ENCODE measurements around the gene FAM210B.

The FAM210B gene

GRCh38 chr20:56359212-56360132, 698 bp downstream of the FAM210B start:
- Histone ChIP-seq H3K27ac (ENCODE audit: insufficient read depth, low read depth, low read length, poor library complexity, severe bottlenecking) (no peak overlapping the region), H3K36me3 (ENCODE audit: control insufficient read depth, insufficient read depth, low read length) (no peaks in the 10 kb centered on the region), H3K4me3 (ENCODE audit: insufficient read depth, low read depth, low read length) (peak overlapping the region; percentile 76), H3K27me3 (ENCODE audit: control insufficient read depth, insufficient read depth, low read length, poor library complexity, severe bottlenecking) (peaks cover 16% of the 10 kb centered on the region), H3K4me1 (ENCODE audit: control insufficient read depth, insufficient read depth, low read length) (peaks cover 18% of the 10 kb centered on the region), H3K9me3 (ENCODE audit: control insufficient read depth, low read length) (no peaks in the 10 kb centered on the region)
- WGBS, 2 experiments, result 23 to 24% methylated on average over 51 of the region's 51 CpGs

- no peaks in the 10 kb centered on the region for H3K9me3 ChIP-seq (ENCODE audit: control insufficient read depth, low read length)
- H3K4me3 ChIP-seq (ENCODE audit: insufficient read depth, low read depth, low read length), result peak overlapping the region; percentile 76
- H3K27me3 ChIP-seq (ENCODE audit: control insufficient read depth, insufficient read depth, low read length, poor library complexity, severe bottlenecking), result peaks cover 16% of the 10 kb centered on the region
- no peak overlapping the region for H3K27ac ChIP-seq (ENCODE audit: insufficient read depth, low read depth, low read length, poor library complexity, severe bottlenecking)
- WGBS, 2 experiments, result 59 to 63% methylated on average over 13 to 14 of the region's 14 CpGs
- H3K4me1 ChIP-seq (ENCODE audit: control insufficient read depth, insufficient read depth, low read length), result peaks cover 18% of the 10 kb centered on the region
- H3K36me3 ChIP-seq (ENCODE audit: control insufficient read depth, insufficient read depth, low read length), result no peaks in the 10 kb centered on the region
Observed at GRCh38 chr20:56360133-56360907, 1.5 kb downstream of the FAM210B start.

GRCh38 chr20:56360908-56361205, 2.1 kb downstream of the FAM210B start:
- WGBS, 2 experiments, result 35 to 42% methylated on average over 8 of the region's 8 CpGs
- H3K9me3 ChIP-seq (ENCODE audit: control insufficient read depth, low read length), result no peaks in the 10 kb centered on the region
- peaks cover 16% of the 10 kb centered on the region for H3K27me3 ChIP-seq (ENCODE audit: control insufficient read depth, insufficient read depth, low read length, poor library complexity, severe bottlenecking)
- H3K4me1 ChIP-seq (ENCODE audit: control insufficient read depth, insufficient read depth, low read length), result peaks cover 18% of the 10 kb centered on the region
- H3K4me3 ChIP-seq (ENCODE audit: insufficient read depth, low read depth, low read length), result no peak overlapping the region
- no peaks in the 10 kb centered on the region for H3K36me3 ChIP-seq (ENCODE audit: control insufficient read depth, insufficient read depth, low read length)
- no peak overlapping the region for H3K27ac ChIP-seq (ENCODE audit: insufficient read depth, low read depth, low read length, poor library complexity, severe bottlenecking)

GRCh38 chr20:56361900-56362299, 3.1 kb downstream of the FAM210B start:
- H3K9me3 ChIP-seq (ENCODE audit: control insufficient read depth, low read length), result no peaks in the 10 kb centered on the region
- peaks cover 18% of the 10 kb centered on the region for H3K4me1 ChIP-seq (ENCODE audit: control insufficient read depth, insufficient read depth, low read length)
- no peak overlapping the region for H3K4me3 ChIP-seq (ENCODE audit: insufficient read depth, low read depth, low read length)
- H3K36me3 ChIP-seq (ENCODE audit: control insufficient read depth, insufficient read depth, low read length), result no peaks in the 10 kb centered on the region
- no peak overlapping the region for H3K27ac ChIP-seq (ENCODE audit: insufficient read depth, low read depth, low read length, poor library complexity, severe bottlenecking)
- 92 to 95% methylated on average over 4 to 8 of the region's 8 CpGs for WGBS, 2 experiments
- peaks cover 16% of the 10 kb centered on the region for H3K27me3 ChIP-seq (ENCODE audit: control insufficient read depth, insufficient read depth, low read length, poor library complexity, severe bottlenecking)

- 75 to 82% methylated on average over 8 of the region's 8 CpGs for WGBS, 2 experiments
- peaks cover 18% of the 10 kb centered on the region for H3K4me1 ChIP-seq (ENCODE audit: control insufficient read depth, insufficient read depth, low read length)
- H3K36me3 ChIP-seq (ENCODE audit: control insufficient read depth, insufficient read depth, low read length), result no peaks in the 10 kb centered on the region
- no peaks in the 10 kb centered on the region for H3K9me3 ChIP-seq (ENCODE audit: control insufficient read depth, low read length)
- H3K27me3 ChIP-seq (ENCODE audit: control insufficient read depth, insufficient read depth, low read length, poor library complexity, severe bottlenecking), result peaks cover 16% of the 10 kb centered on the region
- H3K4me3 ChIP-seq (ENCODE audit: insufficient read depth, low read depth, low read length), result no peak overlapping the region
- H3K27ac ChIP-seq (ENCODE audit: insufficient read depth, low read depth, low read length, poor library complexity, severe bottlenecking), result no peak overlapping the region
Observed at GRCh38 chr20:56362833-56363413, 4.1 kb downstream of the FAM210B start.

- H3K27me3 ChIP-seq (ENCODE audit: control insufficient read depth, insufficient read depth, low read length, poor library complexity, severe bottlenecking), result peaks cover 16% of the 10 kb centered on the region
- WGBS, 2 experiments, result 92 to 95% methylated on average over 6 of the region's 6 CpGs
- H3K36me3 ChIP-seq (ENCODE audit: control insufficient read depth, insufficient read depth, low read length), result no peaks in the 10 kb centered on the region
- no peaks in the 10 kb centered on the region for H3K9me3 ChIP-seq (ENCODE audit: control insufficient read depth, low read length)
- no peak overlapping the region for H3K4me3 ChIP-seq (ENCODE audit: insufficient read depth, low read depth, low read length)
- H3K4me1 ChIP-seq (ENCODE audit: control insufficient read depth, insufficient read depth, low read length), result peaks cover 18% of the 10 kb centered on the region
- no peak overlapping the region for H3K27ac ChIP-seq (ENCODE audit: insufficient read depth, low read depth, low read length, poor library complexity, severe bottlenecking)
Observed at GRCh38 chr20:56363491-56363890, 4.7 kb downstream of the FAM210B start.

- WGBS, 2 experiments, result 88 to 94% methylated on average over 5 to 6 of the region's 6 CpGs
- no peaks in the 10 kb centered on the region for H3K4me1 ChIP-seq (ENCODE audit: control insufficient read depth, insufficient read depth, low read length)
- no peak overlapping the region for H3K27ac ChIP-seq (ENCODE audit: insufficient read depth, low read depth, low read length, poor library complexity, severe bottlenecking)
- no peak overlapping the region for H3K4me3 ChIP-seq (ENCODE audit: insufficient read depth, low read depth, low read length)
- no peaks in the 10 kb centered on the region for H3K27me3 ChIP-seq (ENCODE audit: control insufficient read depth, insufficient read depth, low read length, poor library complexity, severe bottlenecking)
- H3K36me3 ChIP-seq (ENCODE audit: control insufficient read depth, insufficient read depth, low read length), result peaks cover 20% of the 10 kb centered on the region
- H3K9me3 ChIP-seq (ENCODE audit: control insufficient read depth, low read length), result no peaks in the 10 kb centered on the region
Observed at GRCh38 chr20:56368351-56369134, 9.8 kb downstream of the FAM210B start.

GRCh38 chr20:56369179-56369578, 10.4 kb downstream of the FAM210B start:
- Histone ChIP-seq H3K4me1 (ENCODE audit: control insufficient read depth, insufficient read depth, low read length) (no peaks in the 10 kb centered on the region), H3K9me3 (ENCODE audit: control insufficient read depth, low read length) (no peaks in the 10 kb centered on the region), H3K4me3 (ENCODE audit: insufficient read depth, low read depth, low read length) (no peak overlapping the region), H3K27ac (ENCODE audit: insufficient read depth, low read depth, low read length, poor library complexity, severe bottlenecking) (no peak overlapping the region), H3K36me3 (ENCODE audit: control insufficient read depth, insufficient read depth, low read length) (peaks cover 20% of the 10 kb centered on the region), H3K27me3 (ENCODE audit: control insufficient read depth, insufficient read depth, low read length, poor library complexity, severe bottlenecking) (no peaks in the 10 kb centered on the region)
- WGBS, 2 experiments, result 90 to 95% methylated on average over 1 to 2 of the region's 4 CpGs

- 96 to 97% methylated on average over 9 to 11 of the region's 11 CpGs for WGBS, 2 experiments
- Histone ChIP-seq H3K9me3 (ENCODE audit: control insufficient read depth, low read length) (no peaks in the 10 kb centered on the region), H3K27me3 (ENCODE audit: control insufficient read depth, insufficient read depth, low read length, poor library complexity, severe bottlenecking) (no peaks in the 10 kb centered on the region), H3K36me3 (ENCODE audit: control insufficient read depth, insufficient read depth, low read length) (peaks cover 32% of the 10 kb centered on the region), H3K27ac (ENCODE audit: insufficient read depth, low read depth, low read length, poor library complexity, severe bottlenecking) (no peak overlapping the region), H3K4me3 (ENCODE audit: insufficient read depth, low read depth, low read length) (no peak overlapping the region), H3K4me1 (ENCODE audit: control insufficient read depth, insufficient read depth, low read length) (no peaks in the 10 kb centered on the region)
Observed at GRCh38 chr20:56371977-56372376, 13.2 kb downstream of the FAM210B start.

Data from ectodermal cell (in vitro differentiated cells).